Measurements from ENCODE around the gene CLGN.
A peak's percentile ranks its signal among the peaks of the same experiment; 100 is the strongest.

CLGN gene

GRCh38 chr4:140382732-140383131 is 44.7 kb downstream of the CLGN start:
- DNase-seq (ENCODE audit: low spot score), result no peak

- no peak for DNase-seq (ENCODE audit: low spot score)
Measured at GRCh38 chr4:140374130-140374477, 53.3 kb downstream of the CLGN start.

- peak; percentile 99 for DNase-seq (ENCODE audit: low spot score)
Measured at GRCh38 chr4:140373328-140374129, 53.9 kb downstream of the CLGN start, which contains the start of gene SCOC. Gene SCOC, plus strand, starts transcription at chr4:140373646. Its CDS starts 5,525 bp downstream, at chr4:140379171.

GRCh38 chr4:140372751-140373327 is 54.6 kb downstream of the CLGN start:
- peak; percentile 59 for DNase-seq (ENCODE audit: low spot score)

- no peak for DNase-seq (ENCODE audit: low spot score)
Measured at GRCh38 chr4:140368686-140369085, 58.8 kb downstream of the CLGN start.

GRCh38 chr4:140367738-140368137 is 59.7 kb downstream of the CLGN start:
- DNase-seq (ENCODE audit: low spot score), result no peak

GRCh38 chr4:140363558-140363957 is 63.9 kb downstream of the CLGN start:
- no peak for DNase-seq (ENCODE audit: low spot score)

GRCh38 chr4:140363051-140363450 is 64.4 kb downstream of the CLGN start:
- no peak for DNase-seq (ENCODE audit: low spot score)

GRCh38 chr4:140361099-140361498 is 66.3 kb downstream of the CLGN start:
- DNase-seq (ENCODE audit: low spot score), result no peak

GRCh38 chr4:140359562-140360427 is 67.7 kb downstream of the CLGN start:
- peak; percentile 59 for DNase-seq (ENCODE audit: low spot score)

GRCh38 chr4:140358281-140358680 is 69.2 kb downstream of the CLGN start:
- DNase-seq (ENCODE audit: low spot score), result no peak

- DNase-seq (ENCODE audit: low spot score), result no peak
Measured at GRCh38 chr4:140357868-140358267, 69.6 kb downstream of the CLGN start.

- DNase-seq (ENCODE audit: low spot score), result no peak
Measured at GRCh38 chr4:140355288-140355687, 72.2 kb downstream of the CLGN start.

GRCh38 chr4:140353786-140354185 is 73.7 kb downstream of the CLGN start:
- no peak for DNase-seq (ENCODE audit: low spot score)

- DNase-seq (ENCODE audit: low spot score), result no peak
Measured at GRCh38 chr4:140351093-140352075, 76.1 kb downstream of the CLGN start.

- DNase-seq (ENCODE audit: low spot score), result no peak
Measured at GRCh38 chr4:140349816-140350215, 77.6 kb downstream of the CLGN start.

- DNase-seq (ENCODE audit: low spot score), result no peak
Measured at GRCh38 chr4:140346136-140346535, 81.3 kb downstream of the CLGN start.

GRCh38 chr4:140344621-140345020 is 82.8 kb downstream of the CLGN start:
- no peak for DNase-seq (ENCODE audit: low spot score)

GRCh38 chr4:140344101-140344500 is 83.3 kb downstream of the CLGN start:
- DNase-seq (ENCODE audit: low spot score), result no peak

GRCh38 chr4:140343303-140343702 is 84.1 kb downstream of the CLGN start:
- DNase-seq (ENCODE audit: low spot score), result no peak

GRCh38 chr4:140342620-140343019 is 84.8 kb downstream of the CLGN start:
- DNase-seq (ENCODE audit: low spot score), result no peak
